ENCODE data around the gene USP6.

- TF ChIP-seq CTCF (IDR thresholded peaks at IDR 0.05) (peak; percentile 90), POLR2AphosphoS5 (IDR thresholded peaks at IDR 0.05; ENCODE audit: low read depth, low read length) (peak; percentile 72), REST (IDR thresholded peaks at IDR 0.05; ENCODE audit: insufficient read depth in 1 of 2, low read depth in 2 of 2, low read length in 1 of 2) (no peak), SIN3A (IDR thresholded peaks at IDR 0.05; ENCODE audit: borderline replicate concordance, insufficient read depth, low read depth, low read length) (peak; percentile 27; the same call in 1 of the 2 replicates)
Measured at GRCh38 chr17:5191541-5192417, 75.9 kb downstream of the USP6 start, which contains the start of gene ZNF594.
